MCF 10A (cell line): ENCODE data around the gene PI16. TPM values are rescaled to one million over a fixed set of nuclear protein-coding genes. Genes with fewer than 3 reads are reported as not detected.
"Not testable (repeated sequence)": the region's sequence is repeated elsewhere in the genome, so short reads cannot be mapped to it uniquely, and the experiment has no call there.

Source experiments
- BruUV-seq: library from RNA; stranded (reverse); fragments of 400-500 nt; replicated peaks from 2 replicates; lab custom pipeline; 2021; lab: Mats Ljungman, UMichigan
- CTCF ChIA-PET: fragments of 300-600 bp; sonication (Branson Sonifier 250); formaldehyde crosslinking; extraction: SDS; loops from one replicate; lab custom pipeline; 2021; ENCODE audit warnings: antibody characterized with exemption, inconsistent platforms; lab: Yijun Ruan, JAX
- POLR2A ChIA-PET: fragments of 300-600, 350-650 bp; sonication (Branson Sonifier 250); formaldehyde crosslinking; extraction: SDS; loops from one replicate; lab custom pipeline; 2020; ENCODE audit warnings: antibody characterized with exemption, inconsistent platforms; lab: Yijun Ruan, JAX
- DNase-seq: peaks from one replicate; pipeline ENCODE4 v3.0.0-alpha.2; 2018; ENCODE audit not compliant: unreplicated experiment
- H3K27ac Mint-ChIP-seq: one replicate; pipeline ENCODE4 v1.8.0; 2022; ENCODE audit warnings: mild to moderate bottlenecking, low read depth, mixed read lengths; ENCODE audit not compliant: unreplicated experiment
- H3K27me3 Mint-ChIP-seq: one replicate; pipeline ENCODE4 v1.8.0; 2022; ENCODE audit warnings: mixed read lengths; ENCODE audit not compliant: insufficient read depth, unreplicated experiment
- H3K36me3 Mint-ChIP-seq: one replicate; pipeline ENCODE4 v1.8.0; 2022; ENCODE audit warnings: mild to moderate bottlenecking, moderate library complexity, mixed read lengths; ENCODE audit not compliant: insufficient read depth, unreplicated experiment
- H3K4me1 Mint-ChIP-seq: one replicate; pipeline ENCODE4 v1.8.0; 2022; ENCODE audit warnings: mixed read lengths; ENCODE audit not compliant: insufficient read depth, unreplicated experiment
- H3K4me3 Mint-ChIP-seq: one replicate; pipeline ENCODE4 v1.8.0; 2022; ENCODE audit warnings: mild to moderate bottlenecking, moderate library complexity, mixed read lengths; ENCODE audit not compliant: unreplicated experiment
- H3K9me3 Mint-ChIP-seq: one replicate; pipeline ENCODE4 v1.8.0; 2022; ENCODE audit warnings: mixed read lengths; ENCODE audit not compliant: unreplicated experiment
- CTCF ChIP-seq: fragments of 200-600 bp; IDR thresholded peaks from one replicate; pipeline ENCODE4 v1.8.0; 2022; ENCODE audit warnings: antibody characterized with exemption, mild to moderate bottlenecking; ENCODE audit not compliant: unreplicated experiment
- intact Hi-C: fragments of 100-400 bp; cut with micrococcal nuclease; formaldehyde crosslinking; loops from 2 replicates; pipeline ENCODE4 v1.14.1; 2022
- total RNA-seq: library from RNA; stranded (reverse); gene quantifications from 2 replicates; pipeline ENCODE4 v1.2.3, GENCODE V29; 2022

PI16 gene
- total RNA-seq, 1 experiment from 2014 or later = not detected

DNA sequence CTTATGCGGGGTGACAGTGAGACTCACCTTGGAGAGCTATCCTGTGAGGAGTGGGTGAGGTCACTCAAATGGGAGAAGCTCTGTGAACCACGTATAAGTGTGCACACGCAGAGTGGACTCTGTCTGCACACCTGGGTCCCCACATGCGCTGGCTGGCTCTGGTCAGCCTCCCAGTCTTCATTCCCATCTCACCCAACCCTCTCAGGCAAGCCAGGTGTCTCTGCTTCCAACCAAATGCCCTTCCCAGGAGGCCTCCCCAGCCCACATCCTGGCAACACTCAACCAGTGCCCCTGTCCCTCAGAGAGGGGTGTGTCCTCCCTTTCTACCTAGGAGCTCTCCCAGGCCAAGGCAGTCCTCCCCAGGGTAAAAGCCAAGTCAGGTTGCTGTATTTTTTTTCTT is 8.0 kb upstream of the PI16 start:
- ChIA-PET CTCF (interaction anchor here (1.3 kb wide), 1 partner anchor 9 kb away, joined by 3 read pairs; no protein-coding TSS in a partner anchor), POLR2A (interaction anchor here (0.9 kb wide), 1 partner anchor 19 kb away, joined by 7 read pairs; no protein-coding TSS in a partner anchor)
- H3K4me3 Mint-ChIP-seq = no peak overlapping the region
- H3K36me3 Mint-ChIP-seq = no peaks in the 10 kb centered on the region
- peaks cover 16% of the 10 kb centered on the region for H3K4me1 Mint-ChIP-seq
- H3K27ac Mint-ChIP-seq = no peak overlapping the region
- no peak for DNase-seq
- no peaks in the 10 kb centered on the region for H3K9me3 Mint-ChIP-seq
- no peak for TF ChIP-seq CTCF
- intact Hi-C loops = no loop called here
- no TSS peak for BruUV-seq
- H3K27me3 Mint-ChIP-seq = peaks cover 16% of the 10 kb centered on the region

- no TSS peak for BruUV-seq
- no peak for DNase-seq
- no peak overlapping the region for H3K27ac Mint-ChIP-seq
- peaks cover 16% of the 10 kb centered on the region for H3K4me1 Mint-ChIP-seq
- intact Hi-C loops = no loop called here
- POLR2A ChIA-PET = interaction anchor here (0.9 kb wide), 1 partner anchor 18 kb away, joined by 7 read pairs; no protein-coding TSS in a partner anchor
- CTCF ChIA-PET = interaction anchor here (0.6 to 1.3 kb wide), 3 partner anchors 8 to 260 kb away, joined by 3 to 5 read pairs (median 3); no protein-coding TSS in a partner anchor
- no peaks in the 10 kb centered on the region for H3K9me3 Mint-ChIP-seq
- H3K27me3 Mint-ChIP-seq = peaks cover 16% of the 10 kb centered on the region
- TF ChIP-seq CTCF = no peak
- no peaks in the 10 kb centered on the region for H3K36me3 Mint-ChIP-seq
- no peak overlapping the region for H3K4me3 Mint-ChIP-seq
These were observed 6.8 kb upstream of the PI16 start for GRCh38 chr6:36947570-36948351.

DNA sequence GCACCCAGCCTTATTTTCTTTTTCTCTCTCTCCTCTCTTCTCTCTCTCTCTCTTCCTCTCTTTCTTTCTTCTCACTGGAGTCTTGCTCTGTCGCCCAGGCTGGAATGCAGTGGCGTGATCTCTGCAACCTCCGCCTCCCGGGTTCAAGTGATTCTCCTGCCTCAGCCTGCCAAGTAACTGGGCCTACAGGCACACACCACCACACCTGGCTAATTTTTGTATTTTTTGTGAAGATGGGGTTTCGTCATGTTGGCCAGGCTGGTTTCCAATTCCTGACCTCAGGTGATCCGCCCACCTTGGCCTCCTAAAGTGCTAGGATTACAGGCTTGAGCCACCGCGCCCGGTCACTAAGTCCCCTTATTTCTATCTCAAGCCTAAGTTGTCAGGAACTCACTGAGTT is 5.5 kb upstream of the PI16 start:
- H3K36me3 Mint-ChIP-seq, H3K4me3 Mint-ChIP-seq, BruUV-seq, H3K27me3 Mint-ChIP-seq, H3K9me3 Mint-ChIP-seq, intact Hi-C loops, CTCF ChIA-PET: not testable (repeated sequence)
- POLR2A ChIA-PET = interaction anchor here (0.8 kb wide), 1 partner anchor 15 kb away, joined by 3 read pairs; no protein-coding TSS in a partner anchor
- DNase-seq = peak; percentile 31
- H3K27ac Mint-ChIP-seq = peak overlapping the region; percentile 17
- H3K4me1 Mint-ChIP-seq = peaks cover 16% of the 10 kb centered on the region

DNA sequence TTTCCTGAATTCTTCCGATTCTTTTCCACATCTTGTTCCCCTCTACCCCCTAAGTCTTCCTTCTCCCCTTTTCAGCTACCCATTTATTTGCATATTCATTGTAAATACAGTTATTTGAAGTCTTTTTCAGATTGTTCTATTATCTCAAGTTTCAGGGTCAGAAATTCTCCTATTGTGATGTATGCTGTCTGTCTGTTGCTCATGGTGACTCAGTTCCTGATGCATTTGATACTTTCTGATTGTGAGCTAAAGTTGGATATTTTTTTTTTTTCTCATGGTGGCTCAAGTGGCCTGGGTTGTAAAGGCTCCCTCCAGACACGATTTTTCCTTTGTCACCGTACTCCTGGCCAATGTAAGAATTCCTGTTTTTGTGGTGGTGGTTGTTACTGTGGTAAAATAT is 4.9 kb upstream of the PI16 start:
- no peaks in the 10 kb centered on the region for H3K36me3 Mint-ChIP-seq
- no peaks in the 10 kb centered on the region for H3K9me3 Mint-ChIP-seq
- no peak for TF ChIP-seq CTCF
- CTCF ChIA-PET = no interaction called here
- peak; percentile 44 for DNase-seq
- POLR2A ChIA-PET = interaction anchor here (0.8 kb wide), 1 partner anchor 15 kb away, joined by 3 read pairs; no protein-coding TSS in a partner anchor
- peaks cover 16% of the 10 kb centered on the region for H3K4me1 Mint-ChIP-seq
- no TSS peak for BruUV-seq
- H3K4me3 Mint-ChIP-seq = no peak overlapping the region
- intact Hi-C loops = no loop called here
- H3K27ac Mint-ChIP-seq = peak overlapping the region; percentile 17
- H3K27me3 Mint-ChIP-seq = no peaks in the 10 kb centered on the region
